Stimulated activated CD8-positive, alpha-beta memory T cell treated with anti-CD3 and anti-CD28 coated beads, Interleukin-15, amount 100 ng/mL, for 1 hour (primary cell): ENCODE results near the gene COA6.
"Not testable (repeated sequence)": the region's sequence is repeated elsewhere in the genome, so short reads cannot be mapped to it uniquely, and the experiment has no call there.

Source experiments
- DNase-seq: peaks from one replicate; pipeline ENCODE4 v3.0.0-alpha.2; 2020; ENCODE audit warnings: low read depth

The COA6 gene

DNA sequence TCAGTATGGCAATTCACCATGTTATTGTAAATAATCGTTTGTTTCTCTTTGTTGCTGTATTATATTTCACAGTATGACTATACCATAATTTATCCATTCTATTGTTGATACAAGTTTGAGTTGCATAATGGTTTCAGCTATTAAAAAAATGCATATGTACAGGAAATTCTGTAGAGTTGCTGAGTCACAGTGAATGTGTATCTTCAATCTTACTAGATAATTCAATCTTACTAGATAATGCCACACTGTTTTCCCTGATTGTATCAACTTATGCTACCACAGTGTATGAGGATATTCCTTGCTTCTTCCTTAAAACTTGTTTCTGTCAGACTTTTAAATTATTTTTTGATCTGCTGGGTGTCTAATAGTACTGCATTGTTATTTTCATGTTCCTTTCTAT lies 3.5 kb upstream of the COA6 start:
- DNase-seq, result no peak

GRCh38 chr1:234371414-234371813 lies 1.8 kb upstream of the COA6 start:
- DNase-seq, result no peak

- DNase-seq, result no peak
These were observed 1.1 kb upstream of the COA6 start for GRCh38 chr1:234372011-234372757.

- no peak for DNase-seq
These were observed 651 bp downstream of the COA6 start for GRCh38 chr1:234373959-234374254.

DNA sequence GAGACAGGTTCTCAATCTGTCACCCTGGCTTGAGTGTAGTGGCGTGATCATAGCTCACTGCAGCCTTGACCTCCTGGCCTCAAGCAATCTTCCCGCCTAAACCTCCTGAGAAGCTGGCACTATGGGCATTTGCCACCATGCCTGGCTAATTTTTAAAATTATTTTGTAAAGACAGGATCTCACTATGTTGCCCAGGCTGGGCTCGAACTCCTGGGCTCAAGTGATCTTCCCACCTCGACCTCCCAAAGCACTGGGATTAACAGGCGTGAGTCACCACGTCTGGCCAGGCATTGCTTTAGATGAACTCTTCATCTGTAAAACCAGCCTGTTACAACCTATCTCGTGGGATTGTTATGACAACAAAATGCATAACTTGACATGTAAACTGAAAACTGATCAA lies 2.4 kb downstream of the COA6 start:
- no peak for DNase-seq

GRCh38 chr1:234379591-234380109 lies 6.4 kb downstream of the COA6 start:
- DNase-seq, result not testable (repeated sequence)

DNA sequence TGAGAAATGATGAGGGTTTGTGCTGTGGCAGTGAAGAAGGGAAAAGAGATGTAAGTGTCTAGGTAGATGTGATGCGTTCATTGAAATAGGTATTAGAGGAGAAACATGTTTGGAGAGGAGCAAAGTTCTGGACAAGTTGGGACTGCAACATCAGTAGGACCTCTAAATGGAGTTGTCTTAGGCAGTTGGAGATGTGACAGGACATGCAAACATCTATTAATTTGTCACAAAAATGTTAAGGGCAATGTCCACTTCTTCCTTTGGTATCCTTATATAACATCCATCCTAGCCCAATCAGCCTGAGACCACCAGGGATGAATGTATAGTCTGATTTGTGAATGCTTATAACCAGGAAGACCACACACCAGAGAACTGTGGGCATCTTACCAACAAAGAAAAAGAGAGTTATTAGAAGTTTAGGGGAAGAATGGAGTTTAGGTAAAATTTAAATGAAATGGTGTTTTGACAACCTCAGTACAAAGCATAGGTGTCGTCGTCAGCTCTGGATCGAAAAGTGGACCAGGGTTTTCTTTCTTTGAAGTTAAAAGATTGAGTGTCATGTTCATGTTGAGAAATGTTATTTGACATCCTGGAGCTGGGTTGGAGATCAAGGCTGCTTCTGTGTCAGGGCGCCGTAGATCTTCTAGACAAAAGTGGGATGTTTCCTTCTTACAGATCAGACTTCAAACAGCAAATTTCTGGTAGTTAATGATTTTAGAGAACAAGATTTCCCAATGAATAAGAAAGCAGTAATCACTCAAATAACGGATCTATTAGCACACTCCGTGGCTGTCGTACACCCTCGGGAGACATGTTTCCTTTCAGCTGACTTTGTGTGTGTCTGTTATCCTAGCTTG lies 8.7 kb downstream of the COA6 start:
- DNase-seq, result no peak

DNA sequence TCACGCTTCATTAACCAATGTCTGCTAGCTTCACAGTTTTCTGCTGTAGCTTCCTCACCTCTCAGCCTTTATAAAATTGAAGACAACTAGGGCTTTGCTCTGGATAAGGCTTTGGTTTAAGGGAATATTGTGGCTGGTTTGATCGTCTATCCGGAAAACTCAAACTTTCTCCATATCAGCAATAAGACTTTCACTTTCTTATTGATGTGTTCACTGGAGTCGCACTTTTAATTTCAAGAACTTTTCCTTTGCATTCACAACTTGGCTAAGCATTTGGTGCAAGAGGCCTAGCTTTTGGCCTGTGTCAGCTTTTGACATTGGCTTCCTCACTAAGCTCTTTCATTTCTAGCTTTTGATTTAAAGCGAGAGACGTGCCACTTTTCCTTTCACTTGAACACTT lies 12.9 kb downstream of the COA6 start:
- no peak for DNase-seq

DNA sequence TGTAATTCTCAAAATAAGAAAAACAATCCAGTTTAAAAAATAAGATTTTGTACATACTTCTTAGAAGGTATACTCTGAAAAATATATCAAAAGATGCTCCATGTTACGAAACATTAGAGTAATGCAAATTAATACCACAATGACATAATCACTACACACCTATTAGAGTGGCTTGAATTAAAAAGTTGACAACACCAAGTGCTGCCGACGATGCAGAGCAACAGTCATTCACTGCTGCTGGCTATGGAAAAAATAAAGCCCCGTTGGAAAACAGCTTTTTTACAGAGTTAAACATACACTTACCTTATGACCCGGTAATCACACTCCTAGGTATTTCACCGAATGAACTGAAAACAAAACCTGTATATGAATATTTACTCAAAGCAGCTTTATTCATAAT lies 14.8 kb downstream of the COA6 start:
- DNase-seq, result no peak

GRCh38 chr1:234393190-234393589 lies 19.9 kb downstream of the COA6 start:
- DNase-seq, result no peak

- DNase-seq, result no peak
These were observed 22.0 kb downstream of the COA6 start for GRCh38 chr1:234395297-234395696.

DNA sequence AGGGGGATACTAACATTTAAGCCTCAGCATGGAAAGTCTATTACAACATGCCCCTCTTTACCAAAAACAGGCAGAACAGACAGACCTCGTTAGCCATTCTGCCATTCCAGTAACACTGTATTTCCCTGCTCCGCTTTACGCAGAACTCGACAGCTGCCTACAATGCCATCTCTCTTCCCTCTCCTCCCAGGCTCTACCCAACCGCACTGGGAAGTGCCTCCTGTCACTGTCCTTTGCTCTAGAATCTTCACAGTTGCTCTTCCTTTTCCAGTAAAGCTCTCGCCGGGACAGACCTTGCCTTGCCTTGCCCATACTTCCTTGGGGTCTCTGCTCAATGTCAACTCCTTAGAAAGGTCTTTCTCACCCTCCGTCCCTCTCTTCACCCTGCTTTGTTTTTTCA lies 22.8 kb downstream of the COA6 start:
- DNase-seq, result no peak

GRCh38 chr1:234396871-234397270 lies 23.6 kb downstream of the COA6 start:
- no peak for DNase-seq

- DNase-seq, result no peak
These were observed 24.5 kb downstream of the COA6 start for GRCh38 chr1:234397732-234398131.

- DNase-seq, result no peak
These were observed 25.7 kb downstream of the COA6 start for GRCh38 chr1:234398849-234399381.

DNA sequence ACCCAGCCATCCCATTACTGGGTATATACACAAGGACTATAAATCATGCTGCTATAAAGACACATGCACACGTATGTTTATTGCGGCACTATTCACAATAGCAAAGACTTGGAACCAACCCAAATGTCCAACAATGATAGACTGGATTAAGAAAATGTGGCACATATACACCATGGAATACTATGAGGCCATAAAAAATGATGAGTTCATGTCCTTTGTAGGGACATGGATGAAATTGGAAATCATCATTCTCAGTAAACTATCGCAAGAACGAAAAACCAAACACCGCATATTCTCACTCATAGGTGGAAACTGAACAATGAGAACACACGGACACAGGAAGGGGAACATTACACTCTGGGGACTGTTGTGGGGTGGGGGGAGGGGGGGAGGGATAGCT lies 26.3 kb downstream of the COA6 start:
- DNase-seq, result not testable (repeated sequence)

DNA sequence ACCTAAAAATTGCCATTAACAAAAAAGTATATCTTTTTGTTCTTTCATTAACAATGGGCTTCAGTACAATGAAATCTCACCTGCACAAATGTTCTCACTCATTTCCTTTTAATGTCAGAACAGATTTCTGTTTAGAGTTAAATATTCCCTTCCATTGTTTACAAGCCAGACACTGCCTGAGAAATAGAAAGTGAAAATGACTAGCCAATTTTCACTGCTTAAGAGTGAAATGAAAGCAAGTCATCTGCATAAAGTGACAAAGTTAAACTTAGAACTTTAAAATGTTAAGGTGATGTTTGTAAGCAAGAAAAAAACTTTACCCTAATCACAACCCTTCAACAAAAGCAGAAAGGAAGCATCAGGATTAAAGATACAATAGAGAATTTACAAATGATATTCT lies 27.5 kb downstream of the COA6 start:
- no peak for DNase-seq

- no peak for DNase-seq
These were observed 28.4 kb downstream of the COA6 start for GRCh38 chr1:234401658-234402057.

GRCh38 chr1:234402939-234403338 lies 29.7 kb downstream of the COA6 start:
- DNase-seq, result no peak

DNA sequence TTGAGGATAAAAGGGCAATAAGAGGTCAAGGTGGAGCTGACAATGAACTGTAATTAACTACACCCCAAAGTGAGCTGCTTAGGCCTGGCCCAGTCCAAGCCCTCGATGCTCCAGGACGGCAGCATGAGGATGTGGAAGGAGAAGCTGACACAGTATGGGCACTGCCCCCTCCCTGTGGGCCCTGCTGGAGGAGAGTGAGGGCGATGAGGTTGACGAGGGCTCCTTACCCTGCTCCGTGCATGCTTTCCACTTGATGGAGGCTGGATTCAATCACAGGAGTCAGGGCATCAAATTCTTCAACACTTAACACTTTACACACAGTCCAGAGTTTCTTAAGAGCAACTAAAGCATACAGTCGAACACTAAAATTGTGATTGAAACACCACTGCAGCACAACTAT lies 32.4 kb downstream of the COA6 start:
- DNase-seq, result no peak

GRCh38 chr1:234406871-234407270 lies 33.6 kb downstream of the COA6 start:
- DNase-seq, result no peak

GRCh38 chr1:234408757-234409156 lies 35.5 kb downstream of the COA6 start:
- DNase-seq, result no peak

GRCh38 chr1:234409328-234409727 lies 36.1 kb downstream of the COA6 start:
- no peak for DNase-seq
